GM23338 (cell line): ENCODE data around the gene ADI1. TPM values are rescaled to one million over a fixed set of nuclear protein-coding genes. Genes with fewer than 3 reads are reported as not detected.

Source experiments
- ATAC-seq: fragments of 200-7000 bp; cut with Tn5 transposase; 3 replicates; pipeline ENCODE4 v1.9.1; 2020
- DNase-seq: peaks from one replicate; pipeline ENCODE4 v3.0.0-alpha.2; 2015; ENCODE audit warnings: low spot score
- H2AFZ ChIP-seq: fragments of 200-600 bp; sonication (generic); 2 replicates; pipeline ENCODE4 v1.8.0; 2016; ENCODE audit warnings: antibody characterized with exemption, mild to moderate bottlenecking, moderate library complexity
- H3F3A ChIP-seq: fragments of 200-600 bp; sonication (generic); replicated peaks from 2 replicates; pipeline ENCODE4 v1.8.0; 2017; ENCODE audit warnings: antibody characterized with exemption, mixed run types, low read depth
- H3K27ac ChIP-seq: fragments of 200-600 bp; sonication (generic); 2 replicates; pipeline ENCODE4 v1.6.1; 2016; ENCODE audit warnings: low read depth
- H3K27me3 ChIP-seq: fragments of 200-600 bp; sonication (generic); 2 replicates; pipeline ENCODE4 v1.8.0; 2016; ENCODE audit warnings: mild to moderate bottlenecking, mixed run types, moderate library complexity; ENCODE audit not compliant: insufficient read depth
- H3K36me3 ChIP-seq: fragments of 200-600 bp; sonication (generic); 2 replicates; pipeline ENCODE4 v1.8.0; 2016; ENCODE audit warnings: mild to moderate bottlenecking; ENCODE audit not compliant: insufficient read depth
- H3K4me1 ChIP-seq: fragments of 200-600 bp; sonication (generic); 2 replicates; pipeline ENCODE4 v1.8.0; 2016; ENCODE audit warnings: mild to moderate bottlenecking, moderate library complexity; ENCODE audit not compliant: insufficient read depth
- H3K4me2 ChIP-seq: fragments of 200-600 bp; sonication (generic); 2 replicates; pipeline ENCODE4 v1.7.1; 2017; ENCODE audit warnings: mixed run types
- H3K4me3 ChIP-seq: fragments of 200-600 bp; sonication (generic); 2 replicates; pipeline ENCODE4 v1.6.1; 2016; ENCODE audit warnings: mixed run types
- H3K79me2 ChIP-seq: fragments of 200-600 bp; sonication (generic); replicated peaks from 2 replicates; pipeline ENCODE4 v1.8.0; 2017; ENCODE audit warnings: mild to moderate bottlenecking; ENCODE audit not compliant: insufficient read depth
- H3K9me2 ChIP-seq: fragments of 200-600 bp; sonication (generic); 2 replicates; pipeline ENCODE4 v1.8.0; 2017; ENCODE audit not compliant: insufficient read depth
- H4K20me1 ChIP-seq: fragments of 200-600 bp; sonication (generic); replicated peaks from 2 replicates; pipeline ENCODE4 v1.8.0; 2017; ENCODE audit warnings: mild to moderate bottlenecking; ENCODE audit not compliant: insufficient read depth
- H3K27ac Mint-ChIP-seq: 2 replicates; pipeline ENCODE4 v1.8.0; 2020; ENCODE audit warnings: inconsistent platforms, mild to moderate bottlenecking, moderate library complexity, mixed read lengths
- H3K27me3 Mint-ChIP-seq: 3 replicates; pipeline ENCODE4 v1.8.0; 2022; ENCODE audit warnings: low read depth, mild to moderate bottlenecking, moderate library complexity, mixed read lengths, inconsistent platforms; ENCODE audit not compliant: insufficient read depth, poor library complexity
- H3K36me3 Mint-ChIP-seq: 3 replicates; pipeline ENCODE4 v1.8.0; 2021; ENCODE audit warnings: low read depth, mild to moderate bottlenecking, inconsistent platforms, moderate library complexity, mixed read lengths
- H3K4me1 Mint-ChIP-seq: 3 replicates; pipeline ENCODE4 v1.8.0; 2020; ENCODE audit warnings: mild to moderate bottlenecking, inconsistent platforms, mixed read lengths
- H3K4me3 Mint-ChIP-seq: 3 replicates; pipeline ENCODE4 v1.8.0; 2021; ENCODE audit warnings: moderate library complexity, mild to moderate bottlenecking, inconsistent platforms, mixed read lengths
- H3K9me3 Mint-ChIP-seq: 3 replicates; pipeline ENCODE4 v1.8.0; 2020; ENCODE audit warnings: moderate library complexity, mild to moderate bottlenecking, inconsistent platforms, mixed read lengths
- CTCF ChIP-seq, 2 experiments: fragments of 200-600 bp in 1 of 2; sonication (generic) in 1 of 2; conservative IDR thresholded peaks; 2 replicates each; pipeline versions ENCODE4 v1.5.1 to v1.6.1; 2016 to 2017; ENCODE audit warnings: antibody characterized with exemption in 2 of 2, low read depth in 2 of 2, mild to moderate bottlenecking in 2 of 2, moderate library complexity in 1 of 2
- ETS1 ChIP-seq: IDR thresholded peaks from 2 replicates; pipeline ENCODE4 v1.6.1; 2016; ENCODE audit warnings: antibody characterized with exemption
- EZH2 ChIP-seq: fragments of 200-600 bp; sonication (generic); IDR thresholded peaks from one replicate; pipeline ENCODE4 v1.8.0; 2017; ENCODE audit warnings: antibody characterized with exemption, mild to moderate bottlenecking, low read depth; ENCODE audit not compliant: unreplicated experiment
- EZH2phosphoT487 ChIP-seq: fragments of 200-600 bp; sonication (generic); IDR thresholded peaks from one replicate; pipeline ENCODE4 v1.8.1; 2018; ENCODE audit warnings: antibody characterized with exemption; ENCODE audit not compliant: unreplicated experiment
- JUNB ChIP-seq: IDR thresholded peaks from one replicate; pipeline ENCODE4 v1.6.1; 2016; ENCODE audit warnings: antibody characterized with exemption; ENCODE audit not compliant: unreplicated experiment
- NANOG ChIP-seq: IDR thresholded peaks from 2 replicates; pipeline ENCODE4 v1.6.1; 2016; ENCODE audit warnings: antibody characterized with exemption, borderline replicate concordance
- POLR2AphosphoS5 ChIP-seq: IDR thresholded peaks from 2 replicates; pipeline ENCODE4 v1.6.1; 2016; ENCODE audit warnings: antibody characterized with exemption, low read depth
- REST ChIP-seq: IDR thresholded peaks from one replicate; pipeline ENCODE4 v1.6.1; 2018; ENCODE audit warnings: antibody characterized with exemption; ENCODE audit not compliant: unreplicated experiment
- ZNF114 ChIP-seq: fragments of 250-450 bp; sonication (Bioruptor Pico); IDR thresholded peaks from 2 replicates; pipeline ENCODE4 v1.5.0; 2020; ENCODE audit warnings: mild to moderate bottlenecking, moderate library complexity
- ZNF331 ChIP-seq: fragments of 250-450 bp; sonication (Bioruptor Pico); IDR thresholded peaks from 2 replicates; pipeline ENCODE4 v1.5.0; 2020; ENCODE audit warnings: low read depth, mild to moderate bottlenecking, moderate library complexity
- polyA plus RNA-seq: library from polyadenylated mRNA; unstranded; fragments of >200 nt; fragmentation: Nextera tagmentation; extraction: Ambion mirVana; gene quantifications from 2 replicates; pipeline ENCODE4 v1.2.1, GENCODE V29; 2016
- total RNA-seq: library from RNA; depleted of rRNA; stranded (reverse); fragments of >200 nt; shearing (Covaris generic); gene quantifications from 2 replicates; pipeline ENCODE4 v1.2.3, GENCODE V29; 2014

The ADI1 gene
- total and polyA plus RNA-seq, 2 experiments from 2014 or later, result 16.3 to 31.9 TPM

- no peak overlapping the region for H3K4me2 ChIP-seq
- TF ChIP-seq REST, result no peak
- no peak for TF ChIP-seq NANOG
- no peak for TF ChIP-seq ZNF331 (CRISPR knock-in tag)
- no peak for TF ChIP-seq POLR2AphosphoS5
- H3K79me2 ChIP-seq, result no peaks in the 10 kb centered on the region
- no peak overlapping the region for H2AFZ ChIP-seq
- Mint-ChIP-seq H3K27ac (peak overlapping the region; percentile 56; the same call in 1 of the 2 replicates), H3K27me3 (peaks cover 11% of the 10 kb centered on the region), H3K4me1 (peaks cover 11% of the 10 kb centered on the region; the same call in 1 of the 3 replicates), H3K36me3 (peaks cover 27% of the 10 kb centered on the region), H3K9me3 (peaks cover 3% of the 10 kb centered on the region; the same call in 1 of the 3 replicates), H3K4me3 (no peak overlapping the region)
- ATAC-seq, result no peak
- H3F3A ChIP-seq, result 0 out of 2 replicates have a peak, but pooled peaks cover 11% of the 10 kb centered on the region
- H4K20me1 ChIP-seq, result no peaks in the 10 kb centered on the region; the same call in 1 of the 2 replicates
- no peak for DNase-seq
- no peak overlapping the region for H3K27ac ChIP-seq
- H3K9me2 ChIP-seq, result no peaks in the 10 kb centered on the region
- no peaks in the 10 kb centered on the region for H3K27me3 ChIP-seq
- H3K36me3 ChIP-seq, result no peaks in the 10 kb centered on the region
- no peaks in the 10 kb centered on the region for H3K4me1 ChIP-seq
- no peak overlapping the region for H3K4me3 ChIP-seq
These were observed 16.1 kb upstream of the ADI1 start for GRCh38 chr2:3535467-3535793.

- peaks cover 11% of the 10 kb centered on the region for H3K27me3 Mint-ChIP-seq
- no peak overlapping the region for H3K4me3 Mint-ChIP-seq
These were observed 15.0 kb upstream of the ADI1 start for GRCh38 chr2:3534251-3534814.

More at GRCh38 chr2:3534251-3534814, 15.0 kb upstream of the ADI1 start:
- Histone ChIP-seq H3K27me3 (no peaks in the 10 kb centered on the region), H3K4me2 (no peak overlapping the region), H4K20me1 (no peaks in the 10 kb centered on the region), H3F3A (0 out of 2 replicates have a peak, but pooled peaks cover 5% of the 10 kb centered on the region), H3K36me3 (no peaks in the 10 kb centered on the region), H3K27ac (no peak overlapping the region), H3K4me3 (no peak overlapping the region), H3K9me2 (no peaks in the 10 kb centered on the region), H3K4me1 (no peaks in the 10 kb centered on the region), H2AFZ (no peak overlapping the region), H3K79me2 (no peaks in the 10 kb centered on the region)
- Mint-ChIP-seq H3K4me1 (peaks cover 11% of the 10 kb centered on the region; the same call in 1 of the 3 replicates), H3K9me3 (peaks cover 3% of the 10 kb centered on the region; the same call in 2 of the 3 replicates), H3K36me3 (peaks cover 18% of the 10 kb centered on the region), H3K27ac (no peak overlapping the region)
- TF ChIP-seq JUNB (no peak), EZH2 (no peak), NANOG (no peak), ZNF331 (CRISPR knock-in tag) (no peak), ETS1 (no peak), REST (no peak), ZNF114 (no peak), EZH2phosphoT487 (no peak), POLR2AphosphoS5 (no peak), CTCF (conservative IDR thresholded peaks at IDR 0.05; ENCODE audit: low read depth in 2 of 2) (no peak)
- DNase-seq (no peak), ATAC-seq (no peak)
